ENCODE data around the gene ABITRAM. TPM values are rescaled to one million over a fixed set of nuclear protein-coding genes. Genes with fewer than 3 reads are reported as not detected.
"Not testable (repeated sequence)": the region's sequence is repeated elsewhere in the genome, so short reads cannot be mapped to it uniquely, and the experiment has no call there.

ABITRAM gene
- 3.8 and 4.6 TPM in 2 replicates for total RNA-seq

DNA sequence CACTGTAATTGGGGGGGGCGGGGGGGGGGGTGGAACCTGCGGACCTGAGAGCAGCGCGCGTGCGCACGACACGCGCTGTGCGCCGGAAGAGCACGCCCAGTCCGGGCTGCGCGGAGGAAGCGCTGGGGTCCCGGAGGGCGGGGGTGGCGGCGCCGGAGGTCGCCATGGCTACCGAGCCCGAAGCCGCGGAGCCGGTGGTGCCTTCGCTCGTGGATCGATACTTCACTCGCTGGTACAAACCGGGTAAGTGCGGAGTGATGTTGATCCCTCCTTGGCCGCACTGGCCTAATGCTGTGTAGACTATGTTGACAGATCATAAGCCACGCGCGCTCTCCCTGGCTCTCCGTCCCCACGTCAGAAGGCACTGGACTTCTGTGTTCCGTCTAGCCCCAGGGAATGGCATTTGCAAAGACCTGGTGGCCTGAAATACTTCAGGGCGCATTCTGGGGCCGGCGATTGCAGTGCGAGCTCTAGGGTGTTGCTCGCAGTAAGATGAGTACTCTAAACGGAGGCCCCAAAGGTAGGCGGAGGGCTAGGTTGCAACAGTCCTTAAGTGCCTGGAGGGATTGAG is at the start of gene ABITRAM:
TSS of gene ABITRAM (plus strand) at position 78 of the 571 bp plus-strand sequence. CDS start at position 165, 87 bp downstream.
- DNase-seq (ENCODE audit: low read depth, low spot score), result peak; percentile 40

- DNase-seq (ENCODE audit: low read depth, low spot score), result no peak
Measured at GRCh38 chr9:108884701-108885100, 49.5 kb upstream of the ABITRAM start.

DNA sequence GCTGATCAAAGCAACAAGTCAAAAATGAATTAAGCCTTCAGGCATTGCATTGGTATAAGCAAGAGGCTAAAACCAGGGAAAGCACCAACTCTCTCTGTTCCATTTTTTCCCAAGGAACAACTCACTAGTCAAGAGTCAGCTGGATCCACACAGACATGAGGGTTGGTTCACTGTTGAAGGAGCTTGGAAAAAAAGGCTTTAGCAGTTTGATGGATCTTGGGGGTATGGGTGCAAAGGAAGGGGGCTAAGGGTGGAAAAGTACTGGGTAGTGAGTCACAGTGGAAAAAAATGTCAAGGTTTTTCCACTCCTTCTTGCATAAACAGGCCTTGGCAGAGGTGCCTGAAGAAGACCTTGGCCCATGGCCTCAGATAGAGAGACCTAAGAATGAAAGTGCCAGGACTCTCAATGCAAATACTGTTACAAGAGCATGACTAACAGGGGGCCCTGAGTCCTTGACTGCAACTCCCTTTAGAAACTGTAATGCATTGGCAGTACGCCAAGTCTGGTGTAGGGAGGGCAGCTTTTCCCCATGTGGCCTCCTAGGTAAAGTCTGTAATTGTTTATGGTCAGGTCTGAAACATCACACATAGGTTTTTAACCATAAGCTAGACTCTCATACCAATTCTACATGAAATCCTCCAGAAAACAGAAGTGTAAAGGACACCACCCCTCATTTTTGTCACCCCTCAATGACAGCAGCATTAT is 48.4 kb upstream of the ABITRAM start:
- peak; percentile 11 for DNase-seq (ENCODE audit: low read depth, low spot score)

- not testable (repeated sequence) for DNase-seq (ENCODE audit: low read depth, low spot score)
Measured at GRCh38 chr9:108886594-108887271, 47.5 kb upstream of the ABITRAM start.

- DNase-seq (ENCODE audit: low read depth, low spot score), result no peak
Measured at GRCh38 chr9:108889649-108890067, 44.5 kb upstream of the ABITRAM start.

DNA sequence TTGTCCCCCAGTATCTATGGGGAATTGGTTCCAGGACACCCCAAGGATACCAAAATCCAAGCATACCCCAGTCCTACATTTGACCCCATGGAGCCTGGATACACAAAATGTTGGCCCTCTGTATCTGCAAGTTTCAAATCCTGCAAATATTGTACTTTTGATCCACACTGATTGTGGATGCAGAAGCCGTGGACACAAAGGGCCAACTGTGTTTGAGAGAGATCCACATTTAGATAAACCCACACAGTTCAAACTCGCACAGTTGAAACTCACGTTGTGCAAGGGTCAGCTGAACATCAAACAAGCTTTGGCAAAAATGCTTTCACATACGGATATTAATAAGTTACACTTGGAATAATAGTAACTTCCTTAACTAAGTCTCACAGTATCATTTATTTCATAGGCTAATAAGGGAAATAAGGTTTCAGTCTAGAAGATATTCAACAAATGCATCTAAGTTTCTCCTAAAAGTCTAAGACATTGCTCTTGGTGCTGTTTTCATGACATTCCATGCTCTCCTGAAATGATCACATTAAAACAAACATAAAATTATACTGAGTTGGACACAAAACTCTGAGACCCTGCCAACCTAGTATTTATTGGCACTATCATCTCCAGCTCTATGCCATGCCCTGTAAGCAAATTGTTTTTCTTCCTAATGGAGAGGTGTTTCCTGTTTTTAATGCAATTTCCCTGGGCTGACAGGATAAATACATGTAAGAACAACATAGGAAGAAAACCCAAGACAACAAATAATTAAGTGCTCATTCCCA is 39.8 kb upstream of the ABITRAM start:
- no peak for DNase-seq (ENCODE audit: low read depth, low spot score)

DNA sequence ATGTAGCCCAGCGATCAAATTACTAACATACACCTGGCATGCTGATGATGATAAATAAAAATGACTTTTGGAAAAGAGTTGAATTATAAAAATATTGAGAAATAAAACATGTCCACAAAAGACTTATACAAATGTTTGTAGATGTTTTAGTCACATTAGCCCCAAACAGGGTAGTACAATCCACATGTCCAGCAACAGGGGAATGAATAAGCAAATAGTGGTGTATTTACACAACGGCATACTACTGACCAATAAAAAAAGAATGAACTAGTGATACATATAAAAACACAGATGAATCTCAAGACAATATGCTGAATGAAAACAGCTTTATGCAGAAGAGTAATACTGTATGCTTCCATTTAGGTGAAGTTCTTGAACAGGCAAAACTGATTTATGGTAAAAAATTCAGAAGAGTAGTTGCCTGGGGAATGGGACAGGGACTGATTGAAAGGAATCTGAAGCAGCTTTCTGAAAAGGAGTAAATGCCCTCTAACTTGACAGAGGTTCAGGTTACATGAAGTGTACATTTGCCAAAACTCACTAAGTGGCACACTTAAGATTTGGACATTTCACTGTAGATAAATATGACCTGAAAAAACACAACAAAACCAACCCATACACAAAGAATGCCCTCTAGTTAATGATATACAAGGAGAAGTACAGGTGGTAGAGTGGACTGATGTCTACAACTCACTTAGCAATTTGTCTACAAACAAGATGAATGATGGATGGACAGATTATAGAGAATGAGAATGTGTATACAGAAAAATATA is 36.7 kb upstream of the ABITRAM start:
- DNase-seq (ENCODE audit: low read depth, low spot score), result no peak

DNA sequence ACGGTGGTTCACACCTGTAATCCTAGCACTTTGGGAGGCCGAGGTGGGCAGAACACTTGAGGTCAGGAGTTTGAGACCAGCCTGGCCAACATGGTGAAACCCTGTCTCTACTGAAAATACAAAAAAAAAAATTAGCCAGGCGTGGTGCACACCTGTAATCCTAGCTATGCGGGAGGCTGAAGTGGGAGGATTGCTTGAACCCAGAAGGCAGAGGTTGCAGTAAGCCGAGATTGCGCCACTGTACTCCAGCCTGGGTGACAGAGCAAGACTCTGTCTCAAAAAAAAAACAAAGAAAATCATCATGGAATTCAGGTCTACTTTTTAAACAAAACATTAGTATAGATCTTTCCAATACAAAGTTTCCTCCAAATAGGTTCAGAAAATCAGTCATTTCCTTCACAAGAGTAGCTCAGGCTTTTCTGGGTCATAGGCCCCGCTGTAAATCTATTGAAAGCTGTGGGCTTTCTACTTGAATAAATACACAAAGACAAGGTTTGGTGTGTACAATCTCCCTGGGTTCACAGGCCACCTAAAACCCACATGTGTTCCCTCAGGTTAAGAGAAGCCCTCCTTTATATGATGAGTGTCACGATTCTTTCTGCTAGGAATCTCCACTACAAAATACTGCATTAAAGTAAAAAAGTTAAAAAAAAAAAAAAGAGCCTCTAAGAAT is 35.0 kb upstream of the ABITRAM start:
- DNase-seq (ENCODE audit: low read depth, low spot score), result not testable (repeated sequence)

- no peak for DNase-seq (ENCODE audit: low read depth, low spot score)
Measured at GRCh38 chr9:108900176-108900575, 34.0 kb upstream of the ABITRAM start.

DNA sequence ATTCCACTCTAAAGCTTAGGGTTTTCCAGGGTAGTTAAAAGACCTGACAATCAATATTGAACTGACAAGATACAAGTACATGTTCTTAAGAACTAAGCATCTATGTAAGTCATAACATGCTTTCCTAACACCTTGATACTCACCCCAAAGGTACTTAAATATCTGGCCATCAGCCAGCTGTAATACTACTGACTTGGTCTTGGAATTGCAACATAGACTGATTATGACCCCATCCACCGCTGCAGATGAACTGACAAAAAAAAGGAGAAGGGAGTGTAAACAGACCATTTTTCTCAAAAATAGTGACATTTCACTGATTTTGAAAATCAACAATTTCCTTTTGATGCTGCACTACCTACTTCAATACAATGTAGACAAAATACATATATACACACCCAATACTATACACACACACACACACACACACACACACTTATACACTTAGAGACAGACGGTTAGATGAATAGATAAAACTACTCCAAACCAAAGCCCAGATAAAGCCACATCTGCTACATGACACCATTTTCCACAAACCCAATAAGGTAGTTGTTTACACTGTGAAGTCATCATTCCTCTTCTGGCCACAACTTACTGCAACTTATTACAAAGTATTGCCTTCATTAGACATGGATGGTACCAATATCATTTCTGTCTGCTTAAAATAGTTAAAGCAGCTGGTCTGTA is 30.6 kb upstream of the ABITRAM start:
- no peak for DNase-seq (ENCODE audit: low read depth, low spot score)

- no peak for DNase-seq (ENCODE audit: low read depth, low spot score)
Measured at GRCh38 chr9:108904161-108904560, 30.0 kb upstream of the ABITRAM start.

- no peak for DNase-seq (ENCODE audit: low read depth, low spot score)
Measured at GRCh38 chr9:108905494-108905893, 28.7 kb upstream of the ABITRAM start.

DNA sequence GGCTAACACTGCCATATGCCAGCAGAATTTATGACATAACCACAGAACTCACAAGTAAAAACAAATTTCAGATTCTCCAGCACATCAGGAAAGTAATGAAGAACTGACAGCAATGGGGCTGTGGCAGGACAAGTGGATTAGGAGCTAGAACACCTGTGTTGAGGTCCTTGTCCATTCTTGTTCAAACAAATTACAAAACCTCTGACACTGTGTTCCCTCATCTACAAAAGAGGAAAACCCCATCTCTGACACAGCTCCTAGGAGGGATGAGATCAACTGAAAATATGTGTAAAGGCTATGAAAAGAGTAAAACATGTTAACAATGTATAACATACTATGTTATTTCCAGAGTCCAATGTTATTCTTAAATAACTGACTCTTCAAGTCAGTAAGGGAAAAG is 23.8 kb upstream of the ABITRAM start:
- no peak for DNase-seq (ENCODE audit: low read depth, low spot score)

GRCh38 chr9:108910914-108911313 is 23.3 kb upstream of the ABITRAM start:
- no peak for DNase-seq (ENCODE audit: low read depth, low spot score)

DNA sequence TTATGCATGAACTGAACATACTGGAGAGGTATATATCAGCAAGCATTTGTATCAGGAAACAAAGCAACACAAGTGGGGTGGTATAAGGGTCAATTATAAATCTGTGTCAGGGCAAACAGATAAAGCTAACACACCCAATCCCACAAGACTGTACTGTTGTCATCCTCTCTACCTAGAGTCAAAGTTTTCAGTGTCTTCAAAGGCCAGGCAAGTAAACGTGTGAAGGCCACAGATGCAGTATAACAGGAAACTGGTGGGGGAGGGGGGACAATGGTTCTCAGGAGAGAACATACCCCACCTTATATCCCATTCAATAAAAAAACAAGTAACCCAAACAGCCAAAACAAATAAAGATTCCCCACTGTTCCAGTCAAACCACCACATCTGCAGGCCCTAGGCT is 22.4 kb upstream of the ABITRAM start:
- no peak for DNase-seq (ENCODE audit: low read depth, low spot score)

GRCh38 chr9:108913391-108913790 is 20.8 kb upstream of the ABITRAM start:
- no peak for DNase-seq (ENCODE audit: low read depth, low spot score)

- DNase-seq (ENCODE audit: low read depth, low spot score), result no peak
Measured at GRCh38 chr9:108919517-108919916, 14.7 kb upstream of the ABITRAM start.

GRCh38 chr9:108920401-108920800 is 13.8 kb upstream of the ABITRAM start:
- DNase-seq (ENCODE audit: low read depth, low spot score), result not testable (repeated sequence)

GRCh38 chr9:108921200-108921599 is 13.0 kb upstream of the ABITRAM start:
- no peak for DNase-seq (ENCODE audit: low read depth, low spot score)

GRCh38 chr9:108924466-108924865 is 9.7 kb upstream of the ABITRAM start:
- DNase-seq (ENCODE audit: low read depth, low spot score), result no peak

All from pulmonary artery endothelial cell (primary cell).